ENCODE data around the gene LPGAT1.
"Not testable (repeated sequence)": the region's sequence is repeated elsewhere in the genome, so short reads cannot be mapped to it uniquely, and the experiment has no call there.

Gene LPGAT1

DNA sequence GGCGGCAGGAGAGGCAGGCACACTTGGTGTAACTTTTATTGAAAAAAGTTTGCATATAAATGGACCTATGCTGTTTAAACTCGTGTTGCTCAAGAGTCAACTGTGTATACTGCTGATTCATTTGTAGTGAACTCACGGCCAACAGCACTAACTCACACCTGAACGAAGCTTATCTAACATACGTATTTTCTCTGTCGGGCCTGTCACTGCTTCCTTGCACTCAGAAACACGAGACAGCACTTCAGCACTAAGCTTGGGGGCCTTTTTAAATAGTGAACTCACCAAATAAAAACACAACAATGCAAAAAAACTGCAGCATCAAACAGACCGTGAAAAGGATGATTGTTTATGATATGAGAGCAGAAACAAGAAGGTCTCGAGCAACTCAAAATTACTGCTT lies 96.2 kb downstream of the LPGAT1 start:
- no peak overlapping the region for H3K27ac ChIP-seq (ENCODE audit: low read depth, low read length, severe bottlenecking)
- no peaks in the 10 kb centered on the region for H3K36me3 ChIP-seq (ENCODE audit: control insufficient read depth, insufficient read depth, low read length)
- peaks cover 18% of the 10 kb centered on the region for H3K4me1 ChIP-seq (ENCODE audit: control insufficient read depth, insufficient read depth, low read length, poor library complexity, severe bottlenecking)
- no peaks in the 10 kb centered on the region for H3K9me3 ChIP-seq (ENCODE audit: control insufficient read depth, low read length)
- no peak overlapping the region for H3K4me3 ChIP-seq (ENCODE audit: extremely low read depth, insufficient read depth, low read length, poor library complexity, severe bottlenecking)
- 82 to 93% methylated on average over 6 to 8 of the region's 9 CpGs for WGBS, 2 experiments (ENCODE audit: insufficient coverage in 2 of 2)

DNA sequence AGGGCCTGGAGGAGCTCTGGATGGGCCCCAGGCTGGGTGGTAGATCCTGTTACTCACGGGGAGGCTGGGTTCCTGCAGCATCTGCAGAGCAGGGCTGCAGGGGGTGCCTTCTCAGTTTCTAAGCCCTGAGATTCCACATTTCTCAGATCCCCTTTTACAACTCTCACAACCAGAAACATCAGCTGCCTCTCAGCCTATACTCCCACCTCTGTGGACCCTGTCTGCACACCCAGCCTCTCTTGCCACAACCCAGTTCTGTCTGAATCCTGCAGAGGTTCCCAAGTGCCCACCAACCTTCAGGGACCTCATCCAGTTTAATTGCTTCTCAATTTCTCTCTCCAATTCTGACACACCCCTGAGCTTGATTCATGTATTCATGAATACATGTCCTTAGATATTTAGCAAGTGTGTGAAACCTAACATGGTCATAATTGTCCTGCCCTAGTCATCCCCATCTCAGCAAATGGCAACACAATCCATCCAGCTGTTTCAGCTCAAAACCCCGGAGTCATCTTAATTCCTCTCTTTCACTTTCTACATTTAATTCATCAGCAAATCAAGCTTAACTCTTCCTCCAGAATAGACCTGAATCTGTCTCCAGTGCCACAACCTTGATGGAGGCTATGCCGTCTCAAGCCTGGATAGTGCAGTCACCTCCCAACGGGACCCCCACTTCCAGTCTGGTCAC lies 98.1 kb downstream of the LPGAT1 start:
- 87 to 89% methylated on average over 4 of the region's 4 CpGs for WGBS, 2 experiments (ENCODE audit: insufficient coverage in 2 of 2)
- no peak overlapping the region for H3K4me3 ChIP-seq (ENCODE audit: extremely low read depth, insufficient read depth, low read length, poor library complexity, severe bottlenecking)
- no peaks in the 10 kb centered on the region for H3K36me3 ChIP-seq (ENCODE audit: control insufficient read depth, insufficient read depth, low read length)
- peaks cover 15% of the 10 kb centered on the region for H3K4me1 ChIP-seq (ENCODE audit: control insufficient read depth, insufficient read depth, low read length, poor library complexity, severe bottlenecking)
- H3K27ac ChIP-seq (ENCODE audit: low read depth, low read length, severe bottlenecking): no peak overlapping the region
- no peaks in the 10 kb centered on the region for H3K9me3 ChIP-seq (ENCODE audit: control insufficient read depth, low read length)

- no peak overlapping the region for H3K4me3 ChIP-seq (ENCODE audit: extremely low read depth, insufficient read depth, low read length, poor library complexity, severe bottlenecking)
- H3K27ac ChIP-seq (ENCODE audit: low read depth, low read length, severe bottlenecking): no peak overlapping the region
- H3K36me3 ChIP-seq (ENCODE audit: control insufficient read depth, insufficient read depth, low read length): no peaks in the 10 kb centered on the region
- H3K4me1 ChIP-seq (ENCODE audit: control insufficient read depth, insufficient read depth, low read length, poor library complexity, severe bottlenecking): peaks cover 10% of the 10 kb centered on the region
- H3K9me3 ChIP-seq (ENCODE audit: control insufficient read depth, low read length): no peaks in the 10 kb centered on the region
- whole genome bisulfite sequencing, 2 experiments (ENCODE audit: insufficient coverage in 2 of 2): 88 to 94% methylated on average over 4 of the region's 5 CpGs
These were observed 98.9 kb downstream of the LPGAT1 start for GRCh38 chr1:211731456-211732292.

GRCh38 chr1:211730347-211730746 lies 100.2 kb downstream of the LPGAT1 start:
- peaks cover 7% of the 10 kb centered on the region for H3K4me1 ChIP-seq (ENCODE audit: control insufficient read depth, insufficient read depth, low read length, poor library complexity, severe bottlenecking)
- 80 to 87% methylated on average over 2 to 3 of the region's 4 CpGs for WGBS, 2 experiments (ENCODE audit: insufficient coverage in 2 of 2)
- no peak overlapping the region for H3K27ac ChIP-seq (ENCODE audit: low read depth, low read length, severe bottlenecking)
- H3K4me3 ChIP-seq (ENCODE audit: extremely low read depth, insufficient read depth, low read length, poor library complexity, severe bottlenecking): no peak overlapping the region
- no peaks in the 10 kb centered on the region for H3K36me3 ChIP-seq (ENCODE audit: control insufficient read depth, insufficient read depth, low read length)
- no peaks in the 10 kb centered on the region for H3K9me3 ChIP-seq (ENCODE audit: control insufficient read depth, low read length)

- WGBS, 2 experiments (ENCODE audit: insufficient coverage in 2 of 2): 96 to 100% methylated on average over 7 of the region's 7 CpGs
- no peaks in the 10 kb centered on the region for H3K4me1 ChIP-seq (ENCODE audit: control insufficient read depth, insufficient read depth, low read length, poor library complexity, severe bottlenecking)
- H3K9me3 ChIP-seq (ENCODE audit: control insufficient read depth, low read length): no peaks in the 10 kb centered on the region
- no peak overlapping the region for H3K4me3 ChIP-seq (ENCODE audit: extremely low read depth, insufficient read depth, low read length, poor library complexity, severe bottlenecking)
- H3K27ac ChIP-seq (ENCODE audit: low read depth, low read length, severe bottlenecking): no peak overlapping the region
- H3K36me3 ChIP-seq (ENCODE audit: control insufficient read depth, insufficient read depth, low read length): no peaks in the 10 kb centered on the region
These were observed 101.3 kb downstream of the LPGAT1 start for GRCh38 chr1:211729238-211729637.

DNA sequence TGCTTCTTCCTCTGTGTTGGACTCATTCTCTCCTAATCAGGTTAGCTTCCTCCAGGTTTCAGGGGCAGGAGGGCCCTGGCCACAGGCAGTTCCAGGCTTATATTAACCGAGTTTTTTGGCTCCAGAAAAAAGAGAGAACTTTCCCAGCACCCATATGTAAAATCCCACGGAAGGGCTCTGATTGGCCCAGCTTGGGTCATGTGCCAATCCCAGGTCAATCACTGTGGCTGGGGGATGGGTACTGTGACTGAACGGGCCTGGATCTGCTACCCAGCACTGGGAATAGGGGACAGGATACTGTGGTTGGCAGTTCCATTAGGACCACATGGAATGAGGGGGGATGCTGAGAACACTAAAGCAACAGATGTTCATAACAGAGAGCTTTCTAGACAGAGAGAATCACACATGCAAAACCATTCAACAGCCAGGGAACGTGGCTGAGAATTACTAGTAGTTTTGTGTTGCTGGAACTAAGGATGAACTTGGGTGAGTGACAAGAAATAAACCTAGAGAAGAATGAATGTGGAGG lies 104.0 kb downstream of the LPGAT1 start:
- no peaks in the 10 kb centered on the region for H3K9me3 ChIP-seq (ENCODE audit: control insufficient read depth, low read length)
- no peaks in the 10 kb centered on the region for H3K4me1 ChIP-seq (ENCODE audit: control insufficient read depth, insufficient read depth, low read length, poor library complexity, severe bottlenecking)
- no peak overlapping the region for H3K27ac ChIP-seq (ENCODE audit: low read depth, low read length, severe bottlenecking)
- 79 to 81% methylated on average over 3 to 4 of the region's 4 CpGs for WGBS, 2 experiments (ENCODE audit: insufficient coverage in 2 of 2)
- H3K4me3 ChIP-seq (ENCODE audit: extremely low read depth, insufficient read depth, low read length, poor library complexity, severe bottlenecking): no peak overlapping the region
- H3K36me3 ChIP-seq (ENCODE audit: control insufficient read depth, insufficient read depth, low read length): no peaks in the 10 kb centered on the region

DNA sequence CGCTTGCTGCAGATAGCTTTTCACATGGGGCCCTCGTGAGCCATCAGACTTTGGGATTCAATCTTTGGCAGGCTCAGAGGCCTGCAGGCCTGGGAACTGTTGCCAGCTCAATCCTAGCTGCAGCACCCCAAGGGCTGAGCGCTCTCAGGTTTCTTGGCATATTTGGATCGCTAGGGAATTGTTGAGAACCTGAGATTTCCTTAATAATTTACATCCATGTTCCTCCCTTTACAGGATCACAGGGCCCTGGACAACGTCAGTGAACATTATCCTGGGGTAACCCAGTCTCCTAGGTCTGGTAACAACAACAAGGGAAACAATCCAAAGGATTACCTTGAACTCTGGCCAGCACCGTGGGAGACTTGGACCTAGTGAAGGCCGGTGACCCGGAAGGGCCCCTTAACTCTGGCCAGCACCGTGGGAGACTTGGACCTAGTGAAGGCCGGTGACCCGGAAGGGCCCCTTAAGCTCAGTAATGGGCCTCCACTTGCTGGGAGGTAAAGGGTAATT lies 105.8 kb downstream of the LPGAT1 start:
- Histone ChIP-seq H3K4me3 (ENCODE audit: extremely low read depth, insufficient read depth, low read length, poor library complexity, severe bottlenecking) (no peak overlapping the region), H3K27ac (ENCODE audit: low read depth, low read length, severe bottlenecking) (no peak overlapping the region), H3K36me3 (ENCODE audit: control insufficient read depth, insufficient read depth, low read length) (no peaks in the 10 kb centered on the region), H3K4me1 (ENCODE audit: control insufficient read depth, insufficient read depth, low read length, poor library complexity, severe bottlenecking) (no peaks in the 10 kb centered on the region), H3K9me3 (ENCODE audit: control insufficient read depth, low read length) (no peaks in the 10 kb centered on the region)
- WGBS, 2 experiments (ENCODE audit: insufficient coverage in 2 of 2): 91 to 95% methylated on average over 10 to 11 of the region's 11 CpGs

DNA sequence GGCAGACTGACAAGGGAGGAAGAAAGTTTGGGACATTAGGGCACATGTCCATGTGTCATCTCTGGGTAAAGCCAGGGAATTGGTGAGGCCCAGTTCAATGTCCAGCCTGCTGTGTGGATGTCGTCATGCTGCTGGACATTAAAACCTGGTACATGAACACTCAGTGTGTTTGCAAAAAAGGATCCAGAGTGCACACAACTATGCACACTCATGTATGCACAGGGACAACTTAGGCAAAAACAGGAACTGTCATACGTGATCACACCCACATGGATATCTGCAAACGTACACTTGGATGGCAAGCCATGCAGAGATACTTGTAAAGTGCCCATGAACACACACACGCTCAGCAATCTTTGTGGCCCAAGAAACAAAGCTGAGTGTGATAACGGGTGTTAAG lies 107.3 kb downstream of the LPGAT1 start:
- Histone ChIP-seq H3K36me3 (ENCODE audit: control insufficient read depth, insufficient read depth, low read length) (no peaks in the 10 kb centered on the region), H3K27ac (ENCODE audit: low read depth, low read length, severe bottlenecking) (no peak overlapping the region), H3K4me3 (ENCODE audit: extremely low read depth, insufficient read depth, low read length, poor library complexity, severe bottlenecking) (no peak overlapping the region), H3K4me1 (ENCODE audit: control insufficient read depth, insufficient read depth, low read length, poor library complexity, severe bottlenecking) (no peaks in the 10 kb centered on the region), H3K9me3 (ENCODE audit: control insufficient read depth, low read length) (no peaks in the 10 kb centered on the region)
- WGBS, 2 experiments (ENCODE audit: insufficient coverage in 2 of 2): 96 to 98% methylated on average over 4 to 5 of the region's 5 CpGs

GRCh38 chr1:211722277-211723175 lies 108.0 kb downstream of the LPGAT1 start:
- no peaks in the 10 kb centered on the region for H3K4me1 ChIP-seq (ENCODE audit: control insufficient read depth, insufficient read depth, low read length, poor library complexity, severe bottlenecking)
- no peak overlapping the region for H3K4me3 ChIP-seq (ENCODE audit: extremely low read depth, insufficient read depth, low read length, poor library complexity, severe bottlenecking)
- WGBS, 2 experiments (ENCODE audit: insufficient coverage in 2 of 2): 93 to 100% methylated on average over 2 to 3 of the region's 6 CpGs
- no peaks in the 10 kb centered on the region for H3K9me3 ChIP-seq (ENCODE audit: control insufficient read depth, low read length)
- H3K27ac ChIP-seq (ENCODE audit: low read depth, low read length, severe bottlenecking): no peak overlapping the region
- H3K36me3 ChIP-seq (ENCODE audit: control insufficient read depth, insufficient read depth, low read length): no peaks in the 10 kb centered on the region

DNA sequence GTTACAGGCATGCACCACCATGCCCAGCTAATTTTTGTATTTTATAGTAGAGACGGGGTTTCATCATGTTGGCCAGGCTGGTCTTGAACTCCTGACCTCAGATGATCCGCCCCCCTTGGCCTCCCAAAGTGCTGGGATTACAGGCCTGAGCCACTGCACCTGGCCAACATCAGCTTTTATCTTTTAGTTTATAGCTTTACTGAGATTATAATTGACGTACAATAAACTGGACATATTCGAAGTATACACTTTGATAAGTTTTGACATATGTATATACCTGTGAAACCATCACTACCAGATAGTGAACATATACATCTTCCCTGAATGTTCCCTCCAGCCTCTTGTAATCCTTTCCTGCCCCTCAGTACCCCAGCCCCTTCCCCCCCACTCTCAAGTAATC lies 114.0 kb downstream of the LPGAT1 start:
- 87% methylated on average over 2 of the region's 4 CpGs; no CpG with 5 or more reads in 1 of the 2 experiments for WGBS, 2 experiments (ENCODE audit: insufficient coverage in 2 of 2)
- H3K36me3 ChIP-seq (ENCODE audit: control insufficient read depth, insufficient read depth, low read length); H3K27ac ChIP-seq (ENCODE audit: low read depth, low read length, severe bottlenecking): not testable (repeated sequence)

More for the DNA sequence above, 114.0 kb downstream of the LPGAT1 start:
- H3K9me3 ChIP-seq (ENCODE audit: control insufficient read depth, low read length); H3K4me3 ChIP-seq (ENCODE audit: extremely low read depth, insufficient read depth, low read length, poor library complexity, severe bottlenecking); H3K4me1 ChIP-seq (ENCODE audit: control insufficient read depth, insufficient read depth, low read length, poor library complexity, severe bottlenecking): not testable (repeated sequence)
